HepG2 (cell line): ENCODE data around the gene ADIPOR1. TPM values are rescaled to one million over a fixed set of nuclear protein-coding genes. Genes with fewer than 3 reads are reported as not detected.

Experiments used
- ATAC-seq: fragments of 200-7000 bp; cut with Tn5 transposase; 3 replicates; pipeline ENCODE4 v1.9.1; 2020; ENCODE audit warnings: mild to moderate bottlenecking, moderate library complexity
- BruUV-seq: library from RNA; stranded (reverse); fragments of 400-500 nt; replicated peaks from 2 replicates; lab custom pipeline; 2021; lab: Mats Ljungman, UMichigan
- CTCF ChIA-PET: fragments of 300-600 bp; formaldehyde crosslinking; extraction: SDS; loops from one replicate; lab custom pipeline; 2021; ENCODE audit warnings: low total read pairs, inconsistent platforms, low intra/inter-chr PET ratio; lab: Yijun Ruan, JAX
- POLR2A ChIA-PET: fragments of 350-600 bp; sonication (Branson Sonifier 250); formaldehyde crosslinking; loops from one replicate; lab custom pipeline; 2020; ENCODE audit warnings: antibody characterized with exemption, inconsistent platforms; lab: Yijun Ruan, JAX
- DNase-seq: peaks from one replicate; pipeline ENCODE4 v3.0.0-alpha.2; 2015; ENCODE audit warnings: low spot score
- FAIRE-seq: peaks from 3 replicates; lab custom pipeline; 2011; peaks lifted over from hg19 to GRCh38; lab: Jason Lieb, UNC
- H2AFZ ChIP-seq: one replicate; pipeline ENCODE4 v1.6.1; 2011; ENCODE audit warnings: low read length, inconsistent platforms
- H3K27ac ChIP-seq: fragments of 300-600 bp; 3 replicates; pipeline ENCODE4 v1.8.0; 2011; ENCODE audit warnings: mixed run types, mild to moderate bottlenecking, mixed read lengths, low read length, inconsistent platforms; ENCODE audit not compliant: insufficient read depth; ENCODE audit errors: extremely low read length
- H3K27me3 ChIP-seq, 2 experiments: fragments of 200-600 bp in 1 of 2; 2 replicates in 1 of 2; 3 replicates in 1 of 2; pipeline versions ENCODE4 v1.6.0 to v1.8.0; 2011; ENCODE audit warnings: low read length in 2 of 2, mild to moderate bottlenecking in 2 of 2, moderate library complexity in 2 of 2, inconsistent platforms in 1 of 2; ENCODE audit not compliant: insufficient read depth in 2 of 2, control insufficient read depth in 1 of 2
- H3K36me3 ChIP-seq, 2 experiments: fragments of 200-600 bp in 1 of 2; replicated peaks in 1 of 2; 2 replicates in 1 of 2; 3 replicates in 1 of 2; pipeline versions ENCODE4 v1.5.1 to v1.8.0; 2011; ENCODE audit warnings: low read length in 2 of 2, inconsistent platforms in 1 of 2; ENCODE audit not compliant: insufficient read depth in 2 of 2, control insufficient read depth in 1 of 2
- H3K4me1 ChIP-seq: 2 replicates; pipeline ENCODE4 v1.5.1; 2012; ENCODE audit warnings: low read length, inconsistent platforms; ENCODE audit not compliant: insufficient read depth
- H3K4me2 ChIP-seq: 2 replicates; pipeline ENCODE4 v1.6.0; 2011; ENCODE audit warnings: low read depth, low read length, inconsistent platforms
- H3K4me3 ChIP-seq, 3 experiments: fragments of 200-600 bp in 1 of 3; sonication (generic), shearing (Covaris generic) in 1 of 3; replicated peaks in 1 of 3; 2 replicates each; pipeline ENCODE4 v1.5.1; 2011 to 2016; ENCODE audit warnings: low read length in 3 of 3, inconsistent platforms in 2 of 3, low read depth in 2 of 3, mild to moderate bottlenecking in 2 of 3, control low read depth in 1 of 3, mixed read lengths in 1 of 3; ENCODE audit not compliant: insufficient read depth in 1 of 3
- H3K79me2 ChIP-seq: one replicate; pipeline ENCODE4 v1.6.1; 2011; ENCODE audit warnings: low read length, inconsistent platforms; ENCODE audit not compliant: insufficient read depth
- H3K9ac ChIP-seq: 2 replicates; pipeline ENCODE4 v1.6.0; 2011; ENCODE audit warnings: mild to moderate bottlenecking, low read depth, low read length, inconsistent platforms; ENCODE audit not compliant: insufficient read depth
- H3K9me3 ChIP-seq: 2 replicates; pipeline ENCODE4 v1.5.1; 2012; ENCODE audit warnings: mild to moderate bottlenecking, low read length
- H4K20me1 ChIP-seq: 2 replicates; pipeline ENCODE4 v1.6.0; 2011; ENCODE audit warnings: inconsistent platforms, mild to moderate bottlenecking, low read length, moderate library complexity; ENCODE audit not compliant: insufficient read depth
- POLR2AphosphoS5 ChIP-seq: IDR thresholded peaks from 2 replicates; pipeline ENCODE4 v1.6.1; 2012; ENCODE audit warnings: low read depth, low read length
- RARA ChIP-seq: IDR thresholded peaks from 2 replicates; pipeline ENCODE4 v1.6.1; 2016; ENCODE audit warnings: missing genetic modification reagents, missing compliant biosample characterization
- ZBTB49 ChIP-seq: sonication (generic); formaldehyde crosslinking; IDR thresholded peaks from 2 replicates; pipeline ENCODE4 v1.4.0; 2020; ENCODE audit warnings: missing genetic modification reagents, borderline replicate concordance
- ZNF468 ChIP-seq: sonication (generic); formaldehyde crosslinking; IDR thresholded peaks from 2 replicates; pipeline ENCODE4 v1.8.0; 2022; ENCODE audit warnings: mild to moderate bottlenecking, moderate library complexity, missing genetic modification reagents
- ZNF839 ChIP-seq: sonication (generic); formaldehyde crosslinking; IDR thresholded peaks from 2 replicates; pipeline ENCODE4 v1.4.0; 2020; ENCODE audit warnings: missing genetic modification reagents, mild to moderate bottlenecking, borderline replicate concordance
- WGBS: methylation state at CpG from one replicate; pipeline ENCODE4 v1.1.6; 2017; ENCODE audit warnings: low lambda C conversion rate; 5-methylcytosine and 5-hydroxymethylcytosine counted together
- in situ Hi-C: cut with HindIII; loops from 2 replicates; pipeline ENCODE4 v1.10.0; 2017; ENCODE audit warnings: low pct_unique_long_range_greater_than_20kb; ENCODE audit not compliant: extremely low pct_ligation_motif_present
- intact Hi-C: fragments of 100-400 bp; cut with micrococcal nuclease; formaldehyde crosslinking; loops from one replicate; pipeline ENCODE4 v1.10.0; 2022; ENCODE audit not compliant: unreplicated experiment
- polyA plus RNA-seq, 8 experiments: library from polyadenylated mRNA; depleted of rRNA in 3 of 8; stranded (reverse) in 7 of 8; unstranded in 1 of 8; fragments of >200 nt; fragmentation: Illumina TruSeq in 4 of 8; extraction: Trizol in 4 of 8; gene quantifications; 2 replicates each; pipeline versions ENCODE4 v1.2.1 to v1.2.3, GENCODE V29; 2011 to 2016; ENCODE audit warnings: low read depth in 4 of 8, missing spikeins in 1 of 8, mixed read lengths in 1 of 8; ENCODE audit not compliant: insufficient read depth in 1 of 8
- total RNA-seq, 5 experiments: library from RNA; depleted of rRNA; stranded (reverse); fragments of >200 nt; fragmentation: Illumina TruSeq; extraction: Trizol; gene quantifications; 2 replicates each; pipeline ENCODE4 v1.2.3, GENCODE V29; 2016; ENCODE audit warnings: low read depth in 1 of 5

The ADIPOR1 gene
- total and polyA plus RNA-seq, 2 of the 13 experiments (the other 11 are each of a cell fraction or from before 2014, with no cell fraction given) = 60.0 to 141 TPM

- TF ChIP-seq ZBTB49 (CRISPR knock-in tag) (no peak), RARA (no peak)
- TF ChIP-seq, all 625 proteins: peak for 0
Measured at GRCh38 chr1:202945483-202945882, 12.6 kb downstream of the ADIPOR1 start (continued).

DNA sequence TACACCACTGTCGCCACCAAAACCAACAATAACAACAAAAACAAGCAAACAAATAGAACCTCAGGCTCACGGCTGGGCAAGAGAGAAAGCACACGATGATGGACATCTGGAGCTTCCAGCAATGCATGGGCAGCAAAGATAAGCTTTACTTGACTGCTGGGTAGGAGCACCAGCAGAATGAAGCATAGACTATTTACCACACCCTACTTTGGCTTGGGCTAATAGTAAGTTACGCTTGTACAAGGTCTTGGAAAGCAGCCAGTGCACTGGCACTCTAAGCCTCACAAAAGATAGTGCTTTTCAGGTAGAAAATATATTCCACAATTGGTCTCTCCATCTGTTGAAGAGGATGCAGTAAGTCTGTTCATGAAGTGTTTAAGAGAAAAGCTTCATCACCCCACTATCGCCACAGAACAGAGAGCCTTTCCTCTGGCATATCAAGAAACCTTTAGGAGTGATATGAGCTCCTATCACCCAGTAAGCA is 13.6 kb downstream of the ADIPOR1 start:
- Histone ChIP-seq H3K27me3 (no peaks in the 10 kb centered on the region), H3K9me3 (no peaks in the 10 kb centered on the region), H3K4me1 (no peaks in the 10 kb centered on the region), H4K20me1 (no peaks in the 10 kb centered on the region), H3K27ac (no peak overlapping the region), H3K4me2 (no peak overlapping the region), H3K79me2 (no peaks in the 10 kb centered on the region), H3K4me3 (no peak overlapping the region), H2AFZ (no peak overlapping the region), H3K9ac (no peak overlapping the region), H3K36me3 (peaks cover 25 to 71% of the 10 kb centered on the region in 2 experiments; a peak in 4 of 5 replicates)
- no TSS peak for BruUV-seq
- CTCF ChIA-PET = no interaction called here
- POLR2A ChIA-PET = no interaction called here
- 99% methylated on average over 5 of the region's 5 CpGs for WGBS
- FAIRE-seq (no peak), ATAC-seq (no peak), DNase-seq (no peak)
- in situ Hi-C loops (no loop called here), intact Hi-C loops (no loop called here)
- TF ChIP-seq ZNF468 (CRISPR knock-in tag) (no peak), POLR2AphosphoS5 (no peak), ZNF839 (CRISPR knock-in tag) (no peak)
